Right renal cortex interstitium (tissue), 3 donors: ENCODE measurements around the gene SQSTM1. TPM values are rescaled to one million over a fixed set of nuclear protein-coding genes. Genes with fewer than 3 reads are reported as not detected.

ENCODE experiments used
- DNase-seq, 3 donors: peaks; one replicate each; pipeline ENCODE4 v3.0.0-alpha.2; 2013; ENCODE audit warnings: low read depth in 3 of 3, low spot score in 2 of 3
- polyA plus RNA-seq, 3 donors: library from polyadenylated mRNA; unstranded; fragments of 120-200 nt; gene quantifications; one replicate each; pipeline ENCODE4 v1.2.1, GENCODE V29; 2013; ENCODE audit not compliant: insufficient read length in 3 of 3

Gene SQSTM1
- polyA plus RNA-seq, 3 donors: 85.1 to 96.5 (median 86.4) TPM

DNA sequence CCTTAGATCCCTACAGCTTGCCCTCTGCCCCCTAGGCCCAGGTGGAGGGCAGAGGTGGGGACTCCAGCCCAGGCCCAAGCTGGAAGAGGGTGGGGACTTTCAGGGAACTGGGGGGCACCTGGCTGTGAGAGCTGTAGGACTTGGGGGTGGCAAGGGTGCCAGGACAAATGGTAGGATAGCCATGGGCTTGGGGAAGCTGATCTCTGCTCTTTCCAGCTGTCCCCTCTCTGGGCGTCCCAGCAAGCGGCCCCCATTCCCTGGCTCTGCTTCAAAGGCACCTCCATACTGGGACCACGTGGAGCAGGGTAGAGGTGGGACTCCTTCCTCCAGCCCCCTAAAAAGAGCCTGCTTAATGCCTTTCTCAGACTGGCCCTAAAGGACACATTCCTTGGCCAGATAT is 26.5 kb upstream of the SQSTM1 start:
- DNase-seq: no peak

DNA sequence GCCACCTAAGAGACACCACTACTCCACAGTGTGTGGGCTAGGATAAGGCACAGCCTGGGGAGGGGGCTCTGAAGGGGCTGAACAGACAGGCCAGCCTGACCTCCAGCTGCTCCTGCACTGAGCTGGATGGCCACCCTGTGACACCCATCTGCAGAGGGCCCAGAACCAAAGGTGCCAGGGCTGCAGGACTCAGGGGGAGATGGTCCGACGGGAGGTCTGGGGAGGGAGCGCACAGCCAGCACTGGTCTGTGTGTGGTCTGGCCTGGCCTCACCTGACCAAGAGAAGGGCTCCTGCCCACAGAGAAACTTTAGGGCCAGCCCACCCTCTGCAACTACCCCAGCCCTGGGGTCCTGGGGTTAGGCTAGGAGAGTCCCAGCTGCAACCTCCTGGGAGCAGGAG is 26.1 kb upstream of the SQSTM1 start:
- DNase-seq: no peak

- no peak for DNase-seq
Observed at GRCh38 chr5:179795049-179795862, 25.4 kb upstream of the SQSTM1 start.

DNA sequence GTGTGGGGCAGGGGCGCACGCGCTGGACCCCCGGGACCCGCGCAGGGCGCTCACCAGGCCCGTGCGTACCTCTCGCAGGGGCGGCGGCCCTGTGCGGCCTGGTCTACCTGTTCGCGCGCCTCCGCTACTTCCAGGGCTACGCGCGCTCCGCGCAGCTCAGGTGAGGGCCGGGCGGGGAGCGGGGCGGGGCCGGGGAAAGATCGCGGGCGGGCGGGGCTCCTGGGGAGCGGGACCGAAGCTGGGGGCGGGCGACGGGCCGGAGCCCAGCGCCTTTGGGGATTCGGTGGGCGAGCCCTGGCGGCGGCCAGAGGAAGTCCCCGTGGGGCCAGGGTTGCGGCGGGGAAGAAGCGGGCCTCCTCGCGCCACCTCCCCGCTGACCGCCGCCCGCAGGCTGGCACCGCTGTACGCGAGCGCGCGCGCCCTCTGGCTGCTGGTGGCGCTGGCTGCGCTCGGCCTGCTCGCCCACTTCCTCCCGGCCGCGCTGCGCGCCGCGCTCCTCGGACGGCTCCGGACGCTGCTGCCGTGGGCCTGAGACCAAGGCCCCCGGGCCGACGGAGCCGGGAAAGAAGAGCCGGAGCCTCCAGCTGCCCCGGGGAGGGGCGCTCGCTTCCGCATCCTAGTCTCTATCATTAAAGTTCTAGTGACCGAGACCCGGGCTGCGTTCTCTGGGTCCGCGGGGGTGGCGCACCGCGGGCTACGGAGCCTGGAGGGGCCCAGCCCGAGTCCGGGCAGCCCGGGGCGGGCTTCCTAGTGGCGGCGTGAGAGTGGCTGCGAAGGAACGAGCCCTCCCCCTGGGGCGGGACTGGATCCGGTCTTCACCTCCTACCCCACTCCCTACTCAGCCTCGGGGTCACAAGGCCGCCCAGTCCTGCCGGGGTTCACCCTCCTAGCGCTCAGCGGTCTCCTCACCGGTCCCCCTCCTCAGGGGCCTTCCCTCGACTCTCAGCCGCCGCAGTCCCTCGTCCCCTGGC is 24.6 kb upstream of the SQSTM1 start:
- DNase-seq: no peak

DNA sequence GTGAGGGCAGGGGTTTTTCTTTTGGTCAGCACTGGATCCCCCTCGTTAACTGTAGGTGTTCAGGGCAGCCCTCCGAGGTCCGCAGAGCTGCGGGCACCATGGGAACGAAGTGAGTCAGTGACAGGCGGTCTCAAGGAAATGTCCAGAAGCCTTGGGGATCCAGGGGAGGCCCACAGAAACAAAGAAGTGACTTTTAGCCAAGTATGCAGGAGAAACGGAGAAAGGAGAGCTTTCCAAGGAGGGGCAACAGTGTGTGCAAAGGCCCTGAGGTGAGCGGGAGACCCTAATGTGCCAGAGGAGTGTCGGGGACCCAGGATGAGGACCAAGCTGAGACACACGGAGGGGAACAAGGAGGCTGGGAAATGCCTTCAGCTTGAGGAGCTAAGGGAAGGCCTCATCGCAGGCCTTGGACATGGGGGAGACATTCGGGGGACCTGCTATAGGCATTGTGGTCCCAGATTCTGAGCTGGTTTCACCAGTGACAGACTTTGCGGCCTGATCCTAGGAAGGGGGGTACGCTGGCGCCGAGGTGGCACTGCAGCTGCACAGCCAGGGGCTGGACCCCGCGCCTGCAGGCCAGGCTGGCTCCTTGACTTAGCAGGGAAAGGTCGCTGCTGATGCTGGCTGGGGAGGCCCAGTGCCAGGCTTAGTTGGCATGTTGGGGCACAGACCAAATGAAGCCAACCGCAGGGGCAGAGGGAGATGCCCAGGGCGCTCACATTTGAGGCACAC is 23.7 kb upstream of the SQSTM1 start:
- no peak for DNase-seq

DNA sequence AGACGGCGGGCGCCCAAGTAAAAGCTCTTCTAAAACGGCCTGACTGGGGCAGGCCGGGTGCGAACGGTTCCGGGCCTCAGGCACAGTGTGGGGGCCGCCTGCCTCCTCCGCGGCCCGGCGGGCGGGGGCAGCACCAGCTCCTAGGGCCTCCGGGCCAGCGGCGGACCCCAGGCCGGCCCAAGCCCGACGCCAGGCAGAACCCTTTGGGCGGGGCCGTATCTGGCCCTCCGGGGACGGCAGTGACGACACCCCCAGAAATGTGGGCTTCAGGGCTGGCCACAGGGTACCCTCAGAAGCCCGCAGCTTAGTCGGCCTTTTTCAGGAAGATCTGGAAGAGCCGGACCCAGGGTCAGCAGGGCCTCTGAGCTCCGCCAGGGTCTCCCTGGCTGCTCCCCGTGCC is 23.0 kb upstream of the SQSTM1 start:
- DNase-seq: no peak

GRCh38 chr5:179798144-179798770 is 22.4 kb upstream of the SQSTM1 start:
- no peak for DNase-seq

- no peak for DNase-seq
Observed at GRCh38 chr5:179798771-179799643, 21.7 kb upstream of the SQSTM1 start.

DNA sequence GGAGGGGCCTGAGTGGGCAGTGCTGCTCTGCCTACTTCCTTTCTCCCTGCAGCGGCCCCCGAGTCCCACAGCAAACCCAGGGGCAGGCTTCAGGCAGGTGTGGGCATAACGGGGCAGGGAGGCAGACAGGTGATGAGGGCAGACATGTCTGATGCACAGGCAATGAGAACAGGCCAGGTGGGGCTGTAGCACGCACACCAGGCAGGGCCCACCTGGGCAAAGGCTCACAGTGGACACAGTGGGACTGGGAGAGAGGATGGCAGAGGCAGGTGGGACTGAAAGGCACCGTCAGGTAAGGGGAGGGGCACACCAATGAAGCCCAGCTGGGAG is 21.1 kb upstream of the SQSTM1 start:
- DNase-seq: no peak

DNA sequence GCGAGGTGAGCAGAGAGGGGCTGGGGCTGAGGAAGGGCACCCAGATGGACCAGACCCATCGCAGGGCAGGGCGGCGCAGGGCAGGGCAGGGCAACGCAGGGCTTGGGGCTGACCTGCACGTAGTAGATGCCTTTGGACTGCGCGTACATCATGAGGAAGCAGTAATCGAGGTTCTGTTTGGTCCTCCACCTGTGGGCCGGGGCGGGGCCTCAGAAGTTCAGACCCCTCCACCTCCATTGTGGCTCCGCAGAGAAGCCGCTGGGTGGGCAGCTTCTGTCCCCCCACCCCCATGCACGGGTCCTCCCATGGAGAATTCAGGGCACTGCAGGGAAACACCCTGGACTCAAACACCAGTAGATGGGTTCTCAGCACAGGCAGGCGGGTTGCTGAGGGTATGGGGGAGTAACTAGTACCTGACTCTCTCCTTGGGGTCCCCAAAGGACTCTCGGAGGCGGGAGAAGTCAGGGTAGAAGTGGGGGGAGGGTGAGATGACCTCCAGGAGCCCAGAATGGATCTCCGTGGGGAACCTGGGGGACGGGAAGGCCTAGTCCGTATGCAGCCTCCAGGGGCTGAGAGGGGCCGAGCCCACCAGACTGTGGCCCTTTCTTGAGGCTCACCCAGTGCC is 20.5 kb upstream of the SQSTM1 start:
- no peak for DNase-seq

DNA sequence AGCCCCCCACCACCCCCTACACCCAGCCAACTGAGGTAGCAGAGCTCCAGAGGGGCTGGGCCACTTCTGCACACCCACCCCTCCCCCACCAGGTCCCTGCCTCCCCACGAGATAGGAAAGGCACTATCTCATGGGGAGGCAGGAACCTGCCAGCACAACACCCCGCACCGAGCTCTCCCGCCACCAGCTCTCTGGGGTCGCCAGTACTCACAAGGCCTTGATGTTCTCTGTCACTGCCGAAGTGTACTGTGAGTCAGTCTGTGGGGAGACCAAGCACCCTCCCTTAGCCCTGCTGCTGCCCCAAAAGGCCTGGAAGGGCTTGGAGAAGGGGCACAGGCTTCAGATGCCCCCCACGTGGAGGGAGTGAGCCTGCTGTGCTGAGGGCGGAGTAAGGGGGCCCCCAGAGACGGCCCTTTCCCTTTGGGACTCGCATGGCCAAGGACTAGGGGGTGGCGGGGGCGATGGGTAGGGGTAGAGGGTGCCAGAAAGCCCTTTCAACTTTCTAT is 20.0 kb upstream of the SQSTM1 start:
- no peak for DNase-seq

GRCh38 chr5:179801304-179802206 is 19.1 kb upstream of the SQSTM1 start:
- DNase-seq: no peak

- DNase-seq: no peak
Observed at GRCh38 chr5:179802207-179802883, 18.4 kb upstream of the SQSTM1 start.

- no peak for DNase-seq
Observed at GRCh38 chr5:179802950-179803562, 17.6 kb upstream of the SQSTM1 start.

GRCh38 chr5:179803651-179804554 is 16.8 kb upstream of the SQSTM1 start:
- no peak for DNase-seq

DNA sequence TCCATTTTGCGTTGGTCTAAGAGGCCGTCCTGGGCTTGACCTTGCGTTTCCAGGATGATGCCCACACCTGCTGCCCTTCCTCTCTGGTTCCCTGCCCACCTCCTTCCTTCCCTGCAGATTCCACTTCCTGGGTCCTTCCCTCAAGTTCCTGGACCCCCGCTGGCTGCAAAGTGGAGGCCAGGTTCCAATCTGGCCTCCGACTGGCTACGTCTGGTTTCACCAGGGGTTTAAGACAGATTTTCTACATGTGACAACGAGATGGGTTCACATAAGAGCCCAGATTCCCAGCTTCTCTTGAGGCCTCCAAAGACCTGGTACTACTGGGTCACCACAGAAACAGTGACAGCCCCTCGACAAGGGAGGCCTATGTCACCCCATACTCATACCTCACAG is 16.2 kb upstream of the SQSTM1 start:
- DNase-seq: no peak
